GM12801 (cell line): Measurements from ENCODE around the gene CELF6.

Experiments
- TF ChIP-seq, protein P1 (sequence below): IDR thresholded peaks from one replicate; pipeline ENCODE4 v1.5.1; 2011; ENCODE audit warnings: control low read depth; ENCODE audit not compliant: insufficient read length; ENCODE audit errors: extremely low read depth

The CELF6 gene

DNA sequence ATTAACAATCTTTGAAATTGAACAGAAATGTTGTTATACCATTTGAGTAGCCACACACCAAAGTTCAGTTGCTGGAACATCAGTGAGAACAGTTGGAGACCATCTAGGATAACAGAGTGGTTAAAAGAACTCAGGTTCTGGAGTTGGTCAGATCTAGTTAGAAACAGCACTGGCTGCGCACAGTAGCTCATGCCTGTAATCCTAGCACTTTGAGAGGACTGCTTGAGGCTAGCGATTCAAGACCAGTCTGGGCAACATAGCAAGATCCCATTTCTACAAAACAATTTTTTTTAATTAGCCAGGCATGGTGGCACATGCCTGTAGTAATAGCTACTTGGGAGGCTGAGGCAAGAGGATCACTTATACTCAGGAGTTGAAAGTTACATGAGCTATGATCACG lies 81.4 kb downstream of the CELF6 start:
- TF ChIP-seq, protein P1, sequence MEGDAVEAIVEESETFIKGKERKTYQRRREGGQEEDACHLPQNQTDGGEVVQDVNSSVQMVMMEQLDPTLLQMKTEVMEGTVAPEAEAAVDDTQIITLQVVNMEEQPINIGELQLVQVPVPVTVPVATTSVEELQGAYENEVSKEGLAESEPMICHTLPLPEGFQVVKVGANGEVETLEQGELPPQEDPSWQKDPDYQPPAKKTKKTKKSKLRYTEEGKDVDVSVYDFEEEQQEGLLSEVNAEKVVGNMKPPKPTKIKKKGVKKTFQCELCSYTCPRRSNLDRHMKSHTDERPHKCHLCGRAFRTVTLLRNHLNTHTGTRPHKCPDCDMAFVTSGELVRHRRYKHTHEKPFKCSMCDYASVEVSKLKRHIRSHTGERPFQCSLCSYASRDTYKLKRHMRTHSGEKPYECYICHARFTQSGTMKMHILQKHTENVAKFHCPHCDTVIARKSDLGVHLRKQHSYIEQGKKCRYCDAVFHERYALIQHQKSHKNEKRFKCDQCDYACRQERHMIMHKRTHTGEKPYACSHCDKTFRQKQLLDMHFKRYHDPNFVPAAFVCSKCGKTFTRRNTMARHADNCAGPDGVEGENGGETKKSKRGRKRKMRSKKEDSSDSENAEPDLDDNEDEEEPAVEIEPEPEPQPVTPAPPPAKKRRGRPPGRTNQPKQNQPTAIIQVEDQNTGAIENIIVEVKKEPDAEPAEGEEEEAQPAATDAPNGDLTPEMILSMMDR = no peak

DNA sequence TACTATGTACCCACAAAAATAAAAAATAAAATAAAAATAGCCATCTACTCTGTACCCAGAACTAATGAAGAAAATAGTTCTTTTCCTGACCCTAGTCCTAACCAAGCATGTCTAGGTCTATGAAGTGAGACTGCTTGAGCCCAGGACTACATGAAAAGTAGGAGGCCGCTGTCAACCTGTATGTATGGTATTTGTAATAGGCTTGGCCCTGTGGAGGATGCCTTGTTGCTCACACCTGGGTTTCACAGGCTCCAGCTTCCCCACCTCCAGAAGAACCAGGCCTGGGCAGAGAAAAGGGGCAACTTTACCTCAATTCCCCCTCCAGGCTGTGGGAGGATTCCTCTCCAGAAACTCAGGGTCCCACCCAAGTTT lies 82.1 kb downstream of the CELF6 start:
- TF ChIP-seq, protein P1 = no peak

DNA sequence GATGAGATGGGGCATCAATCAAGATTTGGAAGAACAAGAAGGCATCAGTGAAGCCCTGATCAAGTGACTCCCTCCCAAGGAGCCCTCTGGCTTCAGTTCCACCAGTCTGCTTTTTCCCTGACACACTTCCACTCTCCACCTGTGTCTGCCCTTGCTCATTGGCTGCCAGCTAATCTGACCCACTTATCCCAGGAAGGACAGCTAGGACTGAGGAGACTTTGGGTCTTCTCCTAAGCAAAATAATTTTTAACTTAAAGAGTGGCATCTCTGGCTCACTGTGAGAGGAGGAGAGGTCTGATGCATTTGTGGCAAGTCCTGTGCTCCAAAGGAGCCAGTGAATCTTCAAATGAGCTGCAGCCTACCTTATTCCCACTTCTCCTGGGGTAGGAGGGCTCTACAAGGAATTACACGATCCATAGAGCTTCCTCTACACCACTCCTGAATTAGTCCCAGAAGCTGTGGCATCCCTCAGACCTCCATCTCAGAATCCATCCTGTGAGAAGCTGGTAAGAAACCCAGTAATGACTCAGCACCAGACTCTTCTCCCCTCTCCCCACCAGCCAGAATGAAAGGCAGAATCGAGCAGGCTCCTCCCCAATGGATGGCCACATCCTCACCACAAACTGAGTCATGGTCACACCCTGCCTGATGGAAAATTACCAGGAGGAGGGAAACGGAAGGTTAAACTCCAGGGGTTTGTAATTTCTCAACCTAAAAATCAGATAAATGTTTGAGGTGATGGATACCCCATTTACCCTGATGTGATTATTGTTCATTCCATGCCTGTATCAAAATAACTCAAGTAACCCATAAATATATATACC lies 82.7 kb downstream of the CELF6 start:
- TF ChIP-seq, protein P1 = no peak

DNA sequence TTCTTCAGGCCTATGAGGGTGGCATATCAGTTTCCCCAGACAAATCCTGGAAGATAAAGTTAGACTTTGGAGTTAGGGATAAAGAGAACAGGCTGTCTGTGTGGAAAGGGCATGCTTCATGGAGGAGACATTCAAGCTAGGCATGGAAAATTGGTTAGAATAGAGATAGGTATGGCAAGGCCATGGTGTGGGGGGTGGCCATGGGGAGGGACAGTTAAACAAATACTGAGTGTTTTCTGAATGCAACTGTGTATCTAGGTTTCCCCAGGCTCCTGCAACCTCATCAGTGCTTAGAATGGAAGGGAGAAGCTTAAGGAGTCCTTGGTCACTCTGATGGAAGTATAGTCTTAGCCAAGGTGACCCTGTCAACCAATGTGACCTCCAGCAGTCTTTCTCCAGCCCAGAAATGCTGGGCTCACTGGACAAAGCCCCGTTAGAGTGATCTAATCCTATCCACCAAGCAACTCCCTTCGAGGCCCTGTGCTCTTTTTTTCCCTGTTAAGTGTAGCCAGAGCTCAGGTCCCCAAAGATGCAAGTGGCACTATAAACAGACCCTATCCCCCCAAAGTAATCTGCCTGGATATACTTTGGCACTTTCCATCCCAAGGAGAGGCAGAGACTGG lies 83.5 kb downstream of the CELF6 start:
- TF ChIP-seq, protein P1 = no peak

DNA sequence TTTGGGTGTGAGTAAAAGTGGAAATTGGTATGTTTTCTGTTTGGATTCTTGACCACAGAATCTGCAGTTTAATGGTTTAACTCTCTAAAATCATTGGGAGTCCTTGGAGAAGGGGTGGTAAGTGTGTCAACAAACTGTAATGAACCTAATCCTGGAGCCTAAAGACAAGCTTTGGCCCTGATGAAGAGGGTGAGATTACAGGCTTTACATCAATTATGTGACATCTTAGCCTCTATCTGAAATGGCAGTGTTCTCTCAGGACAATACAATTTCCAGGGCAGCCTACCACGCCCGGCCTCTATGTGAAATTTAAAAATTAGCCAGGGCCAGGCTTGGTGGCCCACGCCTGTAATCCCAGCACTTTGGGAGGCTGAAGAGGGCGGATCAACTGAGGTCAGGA lies 84.7 kb downstream of the CELF6 start:
- TF ChIP-seq, protein P1 = no peak
